Right lobe of liver (tissue), 4 donors: Measurements from ENCODE around the gene NPTX1.

Experiments used
- CTCF ChIP-seq, 4 donors: fragments of 200-600 bp in 3 of 4; fragments of 450-650 bp in 1 of 4; IDR thresholded peaks; one replicate each; pipeline versions ENCODE4 v1.5.1 to v1.8.0; 2016 to 2022; ENCODE audit warnings: antibody characterized with exemption in 4 of 4, mild to moderate bottlenecking in 2 of 4
- POLR2A ChIP-seq: fragments of 450-650 bp; IDR thresholded peaks from one replicate; pipeline ENCODE4 v1.6.1; 2017; ENCODE audit warnings: antibody characterized with exemption, mild to moderate bottlenecking
- donor health status: DM: no; HTN: no; CAD: no.
- donor health status: DM: no; HTN: no; CAD: no.
- donor health status: DM: no; HTN: yes; CAD: no.

DNA sequence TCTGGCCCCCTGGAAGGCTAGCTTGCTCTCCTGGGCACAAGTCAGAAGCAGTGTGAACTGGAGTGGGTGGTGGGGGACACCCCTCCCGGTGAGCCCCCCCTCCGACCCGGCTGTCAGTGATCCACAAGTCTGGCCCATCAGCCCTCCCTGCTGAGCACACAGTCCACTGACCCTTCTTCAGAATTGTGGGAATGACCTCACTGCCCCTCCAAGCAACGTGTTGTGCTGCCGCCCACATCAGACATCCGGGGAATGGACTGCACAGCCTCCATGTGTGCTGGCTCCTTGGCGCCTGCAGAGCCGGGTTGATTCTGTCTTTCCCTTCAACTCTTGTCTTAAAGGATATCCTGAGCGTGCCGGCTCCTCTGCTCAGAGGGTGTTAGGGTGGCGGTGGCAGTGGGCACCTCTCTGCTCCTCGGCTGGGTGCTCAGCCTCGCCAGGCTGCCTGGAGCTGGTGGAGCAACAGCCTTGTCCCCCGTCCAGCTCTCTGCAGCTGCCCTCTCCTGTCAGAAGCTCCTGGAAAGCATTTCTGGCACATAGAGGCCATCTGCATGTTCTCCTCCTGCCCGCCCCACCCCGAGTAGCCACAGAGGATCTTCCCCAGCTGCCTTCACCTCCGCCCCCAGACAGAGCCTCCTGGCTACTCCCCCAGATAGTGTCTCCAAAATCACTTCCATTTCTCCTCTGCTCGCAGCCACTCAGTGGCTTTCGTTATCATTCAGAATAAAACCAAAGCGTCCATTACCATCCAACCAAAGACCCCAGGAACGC lies 19.8 kb downstream of the NPTX1 start:
- TF ChIP-seq CTCF (IDR thresholded peaks at IDR 0.05), result no peak
- TF ChIP-seq POLR2A, result no peak
